SK-N-SH (cell line): Measurements from ENCODE around the gene GTF3C1. TPM values are rescaled to one million over a fixed set of nuclear protein-coding genes. Genes with fewer than 3 reads are reported as not detected.

Source experiments
- CTCF ChIA-PET: fragments of 300-600, 350-600 bp; formaldehyde crosslinking; extraction: SDS; loops from one replicate; lab custom pipeline; 2021; lab: Yijun Ruan, JAX
- POLR2A ChIA-PET: fragments of 350-600 bp; sonication (Branson Sonifier 250); formaldehyde crosslinking; extraction: SDS; loops from one replicate; lab custom pipeline; 2020; ENCODE audit warnings: antibody characterized with exemption, inconsistent platforms; lab: Yijun Ruan, JAX
- DNase-seq: peaks from one replicate; pipeline ENCODE4 v3.0.0; 2012
- H2AFZ ChIP-seq: fragments of 200-600 bp; sonication (generic); 2 replicates; pipeline ENCODE4 v1.8.1; 2016; ENCODE audit warnings: antibody characterized with exemption, mild to moderate bottlenecking, low read depth
- H3F3A ChIP-seq: fragments of 200-600 bp; sonication (generic); replicated peaks from 2 replicates; pipeline ENCODE3; 2016; ENCODE audit warnings: antibody characterized with exemption, mild to moderate bottlenecking; ENCODE audit not compliant: insufficient read depth
- H3K27ac ChIP-seq, 2 experiments: fragments of 200-500 bp in 1 of 2; fragments of 200-600 bp in 1 of 2; sonication (Bioruptor generic) in 1 of 2; sonication (generic), shearing (Covaris generic) in 1 of 2; 2 replicates each; pipeline versions ENCODE4 v1.5.1 to v1.6.1; 2014 to 2016; ENCODE audit warnings: low read depth in 2 of 2, inconsistent platforms in 1 of 2, low read length in 1 of 2, mild to moderate bottlenecking in 1 of 2, mixed read lengths in 1 of 2
- H3K27me3 ChIP-seq: fragments of 200-600 bp; sonication (generic), shearing (Covaris generic); 2 replicates; pipeline ENCODE4 v1.6.1; 2016; ENCODE audit warnings: mixed run types; ENCODE audit not compliant: insufficient read depth
- H3K36me3 ChIP-seq, 2 experiments: fragments of 200-500 bp in 1 of 2; fragments of 200-600 bp in 1 of 2; sonication (Bioruptor generic) in 1 of 2; sonication (generic) in 1 of 2; replicated peaks in 1 of 2; 2 replicates each; pipeline versions ENCODE3 to v1.5.1; 2014 to 2016; ENCODE audit warnings: low read length in 1 of 2, mild to moderate bottlenecking in 1 of 2; ENCODE audit not compliant: insufficient read depth in 2 of 2, control insufficient read depth in 1 of 2
- H3K4me1 ChIP-seq, 2 experiments: fragments of 200-500 bp in 1 of 2; fragments of 200-600 bp in 1 of 2; sonication (Bioruptor generic) in 1 of 2; sonication (generic), shearing (Covaris generic) in 1 of 2; 2 replicates each; pipeline versions ENCODE4 v1.5.1 to v1.6.1; 2014 to 2016; ENCODE audit warnings: low read depth in 1 of 2, low read length in 1 of 2, mixed run types in 1 of 2; ENCODE audit not compliant: insufficient read depth in 2 of 2, control insufficient read depth in 1 of 2
- H3K4me2 ChIP-seq: fragments of 200-600 bp; sonication (generic), shearing (Covaris generic); 2 replicates; pipeline ENCODE4 v1.6.1; 2017; ENCODE audit warnings: mixed run types
- H3K4me3 ChIP-seq, 2 experiments: fragments of 200-500 bp in 1 of 2; fragments of 200-600 bp in 1 of 2; sonication (Bioruptor generic) in 1 of 2; sonication (generic), shearing (Covaris generic) in 1 of 2; 2 replicates each; pipeline versions ENCODE4 v1.5.1 to v1.8.1; 2014 to 2016; ENCODE audit warnings: low read depth in 2 of 2, inconsistent platforms in 1 of 2, low read length in 1 of 2, mild to moderate bottlenecking in 1 of 2, mixed read lengths in 1 of 2, moderate library complexity in 1 of 2
- H3K79me2 ChIP-seq: fragments of 200-600 bp; sonication (generic); 2 replicates; pipeline ENCODE4 v1.8.1; 2017; ENCODE audit warnings: mild to moderate bottlenecking; ENCODE audit not compliant: insufficient read depth
- H3K9ac ChIP-seq: fragments of 200-600 bp; sonication (generic); 2 replicates; pipeline ENCODE4 v1.6.1; 2017; ENCODE audit warnings: mixed run types
- H3K9me2 ChIP-seq: fragments of 200-600 bp; sonication (generic); 2 replicates; pipeline ENCODE4 v1.6.1; 2017; ENCODE audit warnings: mixed run types
- H3K9me3 ChIP-seq: fragments of 200-600 bp; sonication (generic); 2 replicates; pipeline ENCODE4 v1.6.1; 2017; ENCODE audit warnings: mixed run types, mild to moderate bottlenecking, moderate library complexity
- H4K20me1 ChIP-seq: fragments of 200-600 bp; sonication (generic); 2 replicates; pipeline ENCODE4 v1.6.1; 2017; ENCODE audit warnings: mild to moderate bottlenecking, mixed run types; ENCODE audit not compliant: insufficient read depth
- EP300 ChIP-seq, 2 experiments: IDR thresholded peaks; 2 replicates each; pipeline versions ENCODE4 v1.4.0 to v1.6.1; 2012; ENCODE audit warnings: borderline replicate concordance in 1 of 2, low read depth in 1 of 2, low read length in 1 of 2
- EZH2phosphoT487 ChIP-seq: fragments of 200-600 bp; sonication (generic); IDR thresholded peaks from 2 replicates; pipeline ENCODE4 v1.6.1; 2017; ENCODE audit warnings: low read depth, mixed run types, mild to moderate bottlenecking, antibody characterized with exemption, moderate library complexity, borderline replicate concordance
- FOSL2 ChIP-seq: IDR thresholded peaks from 2 replicates; pipeline ENCODE4 v1.4.0; 2012; ENCODE audit warnings: low read depth, mild to moderate bottlenecking, moderate library complexity, borderline replicate concordance
- FOXJ3 ChIP-seq: sonication (generic); formaldehyde crosslinking; IDR thresholded peaks from 2 replicates; pipeline ENCODE4 v1.5.1; 2020; ENCODE audit warnings: mild to moderate bottlenecking, missing genetic modification reagents
- GATA2 ChIP-seq: sonication (generic); formaldehyde crosslinking; IDR thresholded peaks from 2 replicates; pipeline ENCODE4 v1.5.0; 2020; ENCODE audit warnings: mild to moderate bottlenecking, missing genetic modification reagents
- JUND ChIP-seq: IDR thresholded peaks from 2 replicates; pipeline ENCODE4 v1.4.0; 2012
- RAD21 ChIP-seq: IDR thresholded peaks from 2 replicates; pipeline ENCODE4 v1.6.1; 2012; ENCODE audit warnings: mild to moderate bottlenecking, low read length
- RCOR1 ChIP-seq: fragments of 150-350 bp; IDR thresholded peaks from 2 replicates; pipeline ENCODE4 v1.6.1; 2017; ENCODE audit warnings: antibody characterized with exemption, low read length
- RXRA ChIP-seq: IDR thresholded peaks from 2 replicates; pipeline ENCODE4 v1.4.0; 2012; ENCODE audit warnings: low read depth, mild to moderate bottlenecking, borderline replicate concordance
- TAF1 ChIP-seq: IDR thresholded peaks from 2 replicates; pipeline ENCODE4 v1.6.1; 2012; ENCODE audit warnings: low read depth, mild to moderate bottlenecking, low read length, moderate library complexity, borderline replicate concordance
- WGBS: methylation state at CpG from one replicate; pipeline ENCODE4 v1.1.6; 2017; ENCODE audit warnings: low lambda C conversion rate; 5-methylcytosine and 5-hydroxymethylcytosine counted together
- polyA plus RNA-seq, 3 experiments: library from polyadenylated mRNA; depleted of rRNA; stranded (reverse); fragments of >200 nt; gene quantifications; 2 replicates each; pipeline ENCODE4 v1.2.3, GENCODE V29; 2012
- TF ChIP-seq, protein P1 (sequence below): IDR thresholded peaks from 2 replicates; pipeline ENCODE4 v1.4.0; 2012; ENCODE audit warnings: low read depth, borderline replicate concordance
- TF ChIP-seq, protein P2 (sequence below): fragments of 150-350 bp; IDR thresholded peaks from 2 replicates; pipeline ENCODE4 v1.6.1; 2016; ENCODE audit warnings: mild to moderate bottlenecking, low read depth, low read length
- TF ChIP-seq, protein P3 (sequence below): fragments of 200-600 bp; sonication (generic); IDR thresholded peaks from 2 replicates; pipeline ENCODE4 v1.6.1; 2017; ENCODE audit warnings: antibody characterized with exemption, mild to moderate bottlenecking, moderate library complexity

The GTF3C1 gene
- polyA plus RNA-seq, 1 of the 3 experiments (the other 2 are of a cell fraction) = 47.2 TPM

DNA sequence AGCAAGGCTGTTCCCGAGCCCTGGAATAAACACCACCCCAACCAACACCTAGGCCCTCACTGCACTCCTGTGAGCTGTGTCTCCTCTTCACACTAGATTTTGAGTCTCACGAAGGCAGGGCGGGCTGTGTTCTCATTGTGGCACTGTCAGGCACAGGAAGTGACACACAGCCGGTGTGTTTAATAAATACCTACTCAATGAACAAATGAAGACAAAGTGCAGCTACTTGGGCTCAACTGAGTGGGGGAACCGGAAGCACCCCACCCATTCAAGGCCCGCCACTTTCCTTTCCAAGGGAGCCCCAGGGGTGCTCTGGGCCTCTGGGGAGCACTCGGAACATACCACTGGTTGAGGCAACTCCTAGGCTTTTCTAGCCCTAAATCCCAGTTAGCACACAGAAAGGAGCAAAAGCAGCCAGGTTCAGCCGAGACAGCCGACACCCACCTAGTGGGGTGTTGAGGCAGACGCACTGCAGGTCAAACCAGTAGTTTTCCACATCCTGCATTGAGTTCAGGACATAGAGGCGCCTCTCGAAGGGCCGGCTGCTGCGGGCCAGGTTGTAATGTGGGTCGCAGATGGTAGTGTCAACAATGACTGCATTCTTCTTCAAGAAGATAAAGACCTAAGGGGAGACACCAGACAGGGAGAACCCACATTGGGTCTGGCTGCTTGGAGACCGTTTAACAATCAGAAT lies 57.7 kb downstream of the GTF3C1 start:
- H2AFZ ChIP-seq = no peak overlapping the region

DNA sequence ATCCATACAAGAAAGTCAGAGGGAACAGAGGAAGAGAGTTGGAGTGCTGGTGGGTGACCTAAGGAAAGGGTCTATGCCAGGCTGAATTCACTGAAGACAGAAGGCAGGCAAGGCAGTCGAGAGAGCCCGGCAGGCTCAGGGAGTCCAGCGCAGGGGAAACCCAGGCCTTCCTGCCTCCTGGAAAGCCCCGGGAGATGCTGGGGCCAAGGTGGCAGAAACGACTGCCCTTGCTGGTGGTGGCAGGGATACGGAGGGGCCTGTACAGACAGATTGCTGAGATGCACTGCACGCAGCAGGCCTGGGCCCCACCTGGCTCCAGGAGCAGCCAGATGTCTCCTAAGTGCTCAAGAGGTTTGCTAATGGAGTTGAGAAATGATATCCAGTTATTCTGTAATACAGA lies 59.8 kb downstream of the GTF3C1 start:
- Histone ChIP-seq H3F3A (no peaks in the 10 kb centered on the region), H3K36me3 (peaks cover 67 to 93% of the 10 kb centered on the region in 2 experiments), H3K4me1 (no peaks in the 10 kb centered on the region), H2AFZ (no peak overlapping the region), H3K9ac (no peak overlapping the region), H3K79me2 (no peaks in the 10 kb centered on the region), H3K9me2 (no peaks in the 10 kb centered on the region), H3K27me3 (no peaks in the 10 kb centered on the region), H3K4me3 (no peak overlapping the region), H3K4me2 (no peak overlapping the region), H3K9me3 (no peaks in the 10 kb centered on the region), H3K27ac (no peak overlapping the region), H4K20me1 (no peaks in the 10 kb centered on the region)
- POLR2A ChIA-PET = no interaction called here
- DNase-seq = no peak
- TF ChIP-seq RXRA (no peak), RCOR1 (no peak), TAF1 (no peak), JUND (no peak), FOXJ3 (CRISPR knock-in tag) (no peak), RAD21 (no peak), EZH2phosphoT487 (no peak)
- TF ChIP-seq, protein P1, sequence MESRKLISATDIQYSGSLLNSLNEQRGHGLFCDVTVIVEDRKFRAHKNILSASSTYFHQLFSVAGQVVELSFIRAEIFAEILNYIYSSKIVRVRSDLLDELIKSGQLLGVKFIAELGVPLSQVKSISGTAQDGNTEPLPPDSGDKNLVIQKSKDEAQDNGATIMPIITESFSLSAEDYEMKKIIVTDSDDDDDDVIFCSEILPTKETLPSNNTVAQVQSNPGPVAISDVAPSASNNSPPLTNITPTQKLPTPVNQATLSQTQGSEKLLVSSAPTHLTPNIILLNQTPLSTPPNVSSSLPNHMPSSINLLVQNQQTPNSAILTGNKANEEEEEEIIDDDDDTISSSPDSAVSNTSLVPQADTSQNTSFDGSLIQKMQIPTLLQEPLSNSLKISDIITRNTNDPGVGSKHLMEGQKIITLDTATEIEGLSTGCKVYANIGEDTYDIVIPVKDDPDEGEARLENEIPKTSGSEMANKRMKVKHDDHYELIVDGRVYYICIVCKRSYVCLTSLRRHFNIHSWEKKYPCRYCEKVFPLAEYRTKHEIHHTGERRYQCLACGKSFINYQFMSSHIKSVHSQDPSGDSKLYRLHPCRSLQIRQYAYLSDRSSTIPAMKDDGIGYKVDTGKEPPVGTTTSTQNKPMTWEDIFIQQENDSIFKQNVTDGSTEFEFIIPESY = no peak
- CTCF ChIA-PET = no interaction called here
- WGBS = 94% methylated on average over 4 of the region's 7 CpGs

More for the DNA sequence above, 57.7 kb downstream of the GTF3C1 start:
- 87% methylated on average over 15 of the region's 16 CpGs for WGBS
- H3K27me3 ChIP-seq = no peaks in the 10 kb centered on the region
- no peak for DNase-seq
- TF ChIP-seq FOSL2 (no peak), JUND (no peak), GATA2 (CRISPR knock-in tag) (no peak), EP300 (IDR thresholded peaks at IDR 0.05; ENCODE audit: borderline replicate concordance in 1 of 2, low read depth in 1 of 2, low read length in 1 of 2) (no peak)
- TF ChIP-seq, protein P2, sequence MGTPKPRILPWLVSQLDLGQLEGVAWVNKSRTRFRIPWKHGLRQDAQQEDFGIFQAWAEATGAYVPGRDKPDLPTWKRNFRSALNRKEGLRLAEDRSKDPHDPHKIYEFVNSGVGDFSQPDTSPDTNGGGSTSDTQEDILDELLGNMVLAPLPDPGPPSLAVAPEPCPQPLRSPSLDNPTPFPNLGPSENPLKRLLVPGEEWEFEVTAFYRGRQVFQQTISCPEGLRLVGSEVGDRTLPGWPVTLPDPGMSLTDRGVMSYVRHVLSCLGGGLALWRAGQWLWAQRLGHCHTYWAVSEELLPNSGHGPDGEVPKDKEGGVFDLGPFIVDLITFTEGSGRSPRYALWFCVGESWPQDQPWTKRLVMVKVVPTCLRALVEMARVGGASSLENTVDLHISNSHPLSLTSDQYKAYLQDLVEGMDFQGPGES = no peak
- TF ChIP-seq, protein P3, sequence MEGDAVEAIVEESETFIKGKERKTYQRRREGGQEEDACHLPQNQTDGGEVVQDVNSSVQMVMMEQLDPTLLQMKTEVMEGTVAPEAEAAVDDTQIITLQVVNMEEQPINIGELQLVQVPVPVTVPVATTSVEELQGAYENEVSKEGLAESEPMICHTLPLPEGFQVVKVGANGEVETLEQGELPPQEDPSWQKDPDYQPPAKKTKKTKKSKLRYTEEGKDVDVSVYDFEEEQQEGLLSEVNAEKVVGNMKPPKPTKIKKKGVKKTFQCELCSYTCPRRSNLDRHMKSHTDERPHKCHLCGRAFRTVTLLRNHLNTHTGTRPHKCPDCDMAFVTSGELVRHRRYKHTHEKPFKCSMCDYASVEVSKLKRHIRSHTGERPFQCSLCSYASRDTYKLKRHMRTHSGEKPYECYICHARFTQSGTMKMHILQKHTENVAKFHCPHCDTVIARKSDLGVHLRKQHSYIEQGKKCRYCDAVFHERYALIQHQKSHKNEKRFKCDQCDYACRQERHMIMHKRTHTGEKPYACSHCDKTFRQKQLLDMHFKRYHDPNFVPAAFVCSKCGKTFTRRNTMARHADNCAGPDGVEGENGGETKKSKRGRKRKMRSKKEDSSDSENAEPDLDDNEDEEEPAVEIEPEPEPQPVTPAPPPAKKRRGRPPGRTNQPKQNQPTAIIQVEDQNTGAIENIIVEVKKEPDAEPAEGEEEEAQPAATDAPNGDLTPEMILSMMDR = no peak
- H3K9ac ChIP-seq = no peak overlapping the region
- H3K9me3 ChIP-seq = no peaks in the 10 kb centered on the region
- H3F3A ChIP-seq = no peaks in the 10 kb centered on the region
- no peaks in the 10 kb centered on the region for H3K9me2 ChIP-seq
- ChIA-PET CTCF (no interaction called here), POLR2A (no interaction called here)
- H3K4me1 ChIP-seq = no peaks in the 10 kb centered on the region
- no peak overlapping the region for H3K4me2 ChIP-seq
- H3K4me3 ChIP-seq = no peak overlapping the region
- H3K27ac ChIP-seq = no peak overlapping the region
- no peaks in the 10 kb centered on the region for H3K79me2 ChIP-seq
- H3K36me3 ChIP-seq = peaks cover 56 to 90% of the 10 kb centered on the region in 2 experiments
- no peaks in the 10 kb centered on the region for H4K20me1 ChIP-seq
